Lower leg skin (tissue), 4 donors: ENCODE data around the gene FOSL2. TPM values are rescaled to one million over a fixed set of nuclear protein-coding genes. Genes with fewer than 3 reads are reported as not detected.
A peak's percentile ranks its signal among the peaks of the same experiment; 100 is the strongest.

ENCODE experiments used
- DNase-seq, 2 donors: peaks; one replicate each; pipeline ENCODE4 v3.0.0-alpha.2; 2019; ENCODE audit warnings: low spot score in 2 of 2
- H3K4me3 ChIP-seq: fragments of 200-600 bp; sonication (generic); 2 replicates; pipeline ENCODE4 v1.5.1; 2017; ENCODE audit warnings: mild to moderate bottlenecking, low read depth; ENCODE audit not compliant: poor library complexity, severe bottlenecking
- CTCF ChIP-seq, 3 donors: fragments of 450-650 bp; IDR thresholded peaks; one replicate each; pipeline ENCODE4 v1.5.1; 2016; ENCODE audit warnings: antibody characterized with exemption in 3 of 3, mild to moderate bottlenecking in 3 of 3, moderate library complexity in 2 of 3
- POLR2A ChIP-seq, 2 donors: fragments of 450-650 bp; IDR thresholded peaks; one replicate each; pipeline ENCODE4 v1.6.1; 2016 to 2017; ENCODE audit warnings: antibody characterized with exemption in 2 of 2, mild to moderate bottlenecking in 1 of 2, moderate library complexity in 1 of 2
- WGBS, 2 donors: methylation state at CpG; one replicate each; pipeline ENCODE4 v1.1.5; 2018; 5-methylcytosine and 5-hydroxymethylcytosine counted together
- intact Hi-C: fragments of 100-400 bp; cut with DNase I; formaldehyde crosslinking; loops from one replicate; pipeline ENCODE4 v1.15.0; 2023; ENCODE audit warnings: low total_unique reads
- total RNA-seq, 4 donors: library from RNA; depleted of rRNA; stranded (reverse); fragments of >200 nt; gene quantifications; one replicate each; pipeline ENCODE4 v1.1.0, GENCODE V29; 2016

The FOSL2 gene
- 100 to 1,000 TPM; 189 to 423 (median 301) TPM for total RNA-seq

DNA sequence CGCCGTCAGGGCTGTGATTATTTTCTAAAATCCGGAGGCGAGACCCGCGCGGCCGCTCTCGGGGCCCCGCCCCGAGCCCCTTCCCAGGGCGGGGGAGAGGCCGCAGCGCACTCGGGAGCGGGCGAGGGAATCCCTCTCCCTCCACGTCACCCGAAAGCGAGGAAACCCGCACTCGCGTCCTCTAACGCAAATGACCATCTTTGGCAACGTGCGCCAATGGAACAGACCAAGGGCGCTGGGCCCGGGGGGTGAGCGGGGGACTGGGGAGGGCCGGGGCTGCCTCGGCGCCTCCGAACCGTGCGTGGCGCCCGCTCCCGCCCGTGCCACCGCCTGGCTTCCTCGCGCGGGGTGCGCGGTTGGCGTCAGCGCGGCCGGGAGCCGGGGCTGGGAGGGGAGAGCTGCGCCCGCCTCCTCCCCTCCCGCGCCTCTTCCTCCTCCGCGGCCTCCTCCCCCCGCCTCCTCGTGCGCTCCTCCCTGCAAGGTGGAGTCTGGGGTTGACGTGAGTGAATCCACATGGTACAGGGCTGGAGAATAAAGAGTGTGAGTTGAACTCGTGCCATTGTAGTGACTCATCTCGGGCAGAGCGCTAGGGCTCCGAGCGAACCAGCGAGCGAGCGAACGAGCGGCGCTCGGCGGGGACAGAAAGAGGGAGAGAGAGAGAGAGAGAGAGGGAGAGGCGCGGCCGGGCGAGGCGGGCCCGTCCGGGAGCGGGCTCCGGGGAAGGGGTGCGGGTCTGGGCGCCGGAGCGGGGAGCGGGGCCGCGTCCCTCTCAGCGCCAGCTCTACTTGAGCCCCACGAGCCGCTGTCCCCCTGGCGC, at the start of gene FOSL2:
TSS of gene FOSL2 (plus strand) at position 562 of the 817 bp plus-strand sequence. CDS start 863 bp downstream, outside the sequence.
- intact Hi-C loops, result no loop called here
- TF ChIP-seq POLR2A (IDR thresholded peaks at IDR 0.05) (peak in 1 of 2 donors; percentile 81), CTCF (IDR thresholded peaks at IDR 0.05) (no peak)
- WGBS, 2 donors, result 1% methylated on average over 74 to 83 of the region's 93 CpGs
- peak within 1 kb of the TSS; percentile 97 for H3K4me3 ChIP-seq
- DNase-seq, result peak; percentile 98 to 99

GRCh38 chr2:28343184-28343942, 49.3 kb upstream of the FOSL2 start:
- TF ChIP-seq CTCF (IDR thresholded peaks at IDR 0.05) (no peak), POLR2A (IDR thresholded peaks at IDR 0.05) (no peak)
- WGBS, 2 donors, result 78 to 80% methylated on average over 5 of the region's 5 CpGs
- intact Hi-C loops, result no loop called here

DNA sequence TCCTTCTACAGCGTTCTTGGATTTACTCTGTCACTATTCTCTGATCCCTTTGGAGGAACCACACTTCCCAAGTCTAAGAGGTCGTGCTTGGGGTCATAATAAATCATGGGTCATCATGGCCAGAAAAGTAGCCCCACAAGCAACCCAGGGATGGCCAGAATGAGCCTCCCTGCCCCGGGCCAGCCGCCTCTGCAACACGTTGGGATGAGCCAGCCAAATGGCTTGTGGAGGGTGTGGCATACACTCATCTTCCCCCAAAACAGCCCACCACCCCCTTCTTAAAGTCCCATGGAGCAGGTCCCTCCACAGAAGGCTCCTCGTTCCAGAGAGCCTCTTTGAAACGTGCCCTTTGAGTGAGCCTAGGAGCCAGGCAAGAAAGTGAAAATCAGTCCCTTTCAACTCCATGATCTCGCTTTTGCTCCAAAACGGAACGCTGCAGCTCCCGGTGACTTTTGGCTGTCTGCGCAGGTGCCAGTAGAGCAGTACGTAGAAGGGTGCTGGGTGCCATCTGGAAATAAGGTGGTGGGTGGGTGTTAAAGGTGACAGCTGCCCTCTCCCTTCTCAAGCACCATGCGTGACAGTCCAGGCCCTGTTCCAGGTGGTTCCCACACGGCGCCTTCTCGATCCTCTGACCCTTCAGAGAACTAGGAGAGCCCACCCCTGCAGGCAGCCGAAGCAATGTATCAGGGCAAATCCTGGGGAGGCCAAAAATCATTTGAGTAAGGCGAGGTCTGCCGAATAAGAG, 48.5 kb upstream of the FOSL2 start:
- TF ChIP-seq POLR2A (IDR thresholded peaks at IDR 0.05) (no peak), CTCF (IDR thresholded peaks at IDR 0.05) (no peak)
- intact Hi-C loops, result no loop called here
- H3K4me3 ChIP-seq, result no peak overlapping the region
- 85 to 90% methylated on average over 20 of the region's 20 CpGs for WGBS, 2 donors
- no peak for DNase-seq

More at GRCh38 chr2:28343184-28343942, 49.3 kb upstream of the FOSL2 start:
- no peak for DNase-seq
- H3K4me3 ChIP-seq, result no peak overlapping the region

DNA sequence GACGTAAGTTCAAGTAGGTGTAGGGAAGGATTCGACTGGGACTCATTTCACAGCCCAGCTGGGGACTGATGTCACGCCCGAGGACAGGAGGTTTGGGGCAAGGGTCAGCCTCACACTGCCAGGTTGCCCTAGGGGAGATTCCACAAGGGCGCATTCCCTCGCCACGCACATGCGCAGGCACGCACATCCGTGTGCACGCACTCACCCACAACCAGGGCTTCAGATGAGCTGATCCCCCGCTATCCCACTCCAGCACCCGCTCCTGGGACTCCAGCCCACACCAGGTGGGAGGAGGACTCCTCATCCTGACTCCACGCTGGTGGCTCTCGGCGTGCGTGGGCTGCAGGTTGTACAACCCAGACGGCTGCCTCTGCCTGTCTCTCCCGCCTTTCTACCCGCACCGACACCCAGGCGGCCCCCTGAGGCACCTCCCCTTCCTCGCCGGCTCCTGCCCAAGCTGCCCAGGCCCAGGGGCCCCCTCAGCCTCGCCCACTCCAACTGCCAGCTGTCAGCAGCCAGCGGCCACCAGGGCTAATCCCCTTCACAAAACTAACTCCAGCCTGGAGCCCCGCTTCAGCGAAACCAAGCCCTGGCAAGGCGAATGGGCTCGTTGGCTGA, 47.8 kb upstream of the FOSL2 start:
- H3K4me3 ChIP-seq, result no peak overlapping the region
- no peak for TF ChIP-seq CTCF (IDR thresholded peaks at IDR 0.05)
- TF ChIP-seq POLR2A (IDR thresholded peaks at IDR 0.05), result no peak
- 80 to 82% methylated on average over 30 of the region's 30 CpGs for WGBS, 2 donors
- DNase-seq, result no peak
- intact Hi-C loops, result no loop called here

- whole genome bisulfite sequencing, 2 donors, result 86 to 90% methylated on average over 8 of the region's 8 CpGs
- no peak for DNase-seq
- TF ChIP-seq POLR2A (IDR thresholded peaks at IDR 0.05) (no peak), CTCF (IDR thresholded peaks at IDR 0.05) (no peak)
- H3K4me3 ChIP-seq, result no peak overlapping the region
- intact Hi-C loops, result no loop called here
Measured at GRCh38 chr2:28345619-28346018, 47.0 kb upstream of the FOSL2 start.
